GM15510 (cell line): ENCODE measurements around the gene ZDBF2.

ENCODE experiments used
- POLR2A ChIP-seq: IDR thresholded peaks from 3 replicates; pipeline ENCODE4 v1.6.1; 2011; ENCODE audit warnings: borderline replicate concordance; ENCODE audit not compliant: insufficient read length; ENCODE audit errors: extremely low read depth

Gene ZDBF2

GRCh38 chr2:206343144-206343543 lies 68.7 kb downstream of the ZDBF2 start:
- TF ChIP-seq POLR2A = no peak

GRCh38 chr2:206343816-206344215 lies 69.4 kb downstream of the ZDBF2 start:
- no peak for TF ChIP-seq POLR2A

DNA sequence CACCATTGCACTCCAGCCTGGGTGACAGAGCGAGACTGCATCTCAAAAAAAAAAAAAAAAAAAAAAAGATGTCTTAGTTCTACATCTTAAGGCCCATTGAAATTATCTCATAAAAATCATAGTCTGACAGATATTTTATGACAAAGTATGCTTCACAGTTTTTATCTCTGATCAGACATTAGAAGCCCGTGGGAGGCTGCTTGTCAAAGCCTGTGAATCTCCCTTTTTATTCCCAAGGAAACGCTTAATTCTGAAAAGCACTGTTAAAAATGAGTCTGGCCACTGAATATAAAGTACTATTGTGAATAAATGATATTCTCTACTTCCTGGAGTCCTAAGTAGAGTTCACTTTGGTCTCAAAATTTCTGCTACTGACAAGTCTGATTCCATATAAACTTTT lies 71.1 kb downstream of the ZDBF2 start:
- no peak for TF ChIP-seq POLR2A

DNA sequence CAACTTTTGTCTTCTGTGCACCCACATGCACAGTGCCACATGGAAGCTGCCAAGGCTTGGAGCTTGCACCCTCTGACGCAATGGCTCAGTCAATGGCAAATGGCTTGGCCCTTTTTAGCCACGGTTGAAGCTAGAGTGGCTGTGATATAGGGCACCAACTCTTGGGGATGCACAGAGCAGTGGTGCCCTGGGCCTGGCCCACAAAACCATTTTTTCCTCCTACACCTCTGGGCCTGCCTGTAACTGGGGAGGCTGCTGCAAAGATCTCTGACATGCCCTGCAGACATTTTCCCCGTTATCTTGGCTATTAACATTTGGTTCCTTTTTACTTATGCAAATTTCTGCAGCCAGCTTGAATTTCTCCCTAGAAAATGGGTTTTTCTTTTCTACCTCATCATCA lies 74.9 kb downstream of the ZDBF2 start:
- no peak for TF ChIP-seq POLR2A

DNA sequence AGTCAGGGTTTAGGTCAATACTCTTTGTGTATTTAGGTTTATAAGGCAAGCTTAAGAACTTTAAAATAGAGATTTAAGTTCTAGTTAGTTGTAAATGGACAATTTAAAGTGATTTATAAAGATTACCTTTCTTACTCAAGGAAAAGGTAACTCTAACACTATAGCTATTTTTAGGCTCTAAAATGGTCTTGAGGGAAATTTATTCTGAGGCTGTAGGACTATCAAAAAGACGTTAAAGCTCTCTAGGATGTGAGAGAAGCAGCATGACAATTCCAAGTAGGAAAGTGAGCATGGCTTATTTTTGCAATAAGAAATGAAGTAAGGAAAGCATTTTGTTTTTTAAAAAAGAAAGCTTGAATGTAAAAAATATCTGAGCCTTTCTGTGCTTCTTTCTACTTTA lies 78.1 kb downstream of the ZDBF2 start:
- no peak for TF ChIP-seq POLR2A

DNA sequence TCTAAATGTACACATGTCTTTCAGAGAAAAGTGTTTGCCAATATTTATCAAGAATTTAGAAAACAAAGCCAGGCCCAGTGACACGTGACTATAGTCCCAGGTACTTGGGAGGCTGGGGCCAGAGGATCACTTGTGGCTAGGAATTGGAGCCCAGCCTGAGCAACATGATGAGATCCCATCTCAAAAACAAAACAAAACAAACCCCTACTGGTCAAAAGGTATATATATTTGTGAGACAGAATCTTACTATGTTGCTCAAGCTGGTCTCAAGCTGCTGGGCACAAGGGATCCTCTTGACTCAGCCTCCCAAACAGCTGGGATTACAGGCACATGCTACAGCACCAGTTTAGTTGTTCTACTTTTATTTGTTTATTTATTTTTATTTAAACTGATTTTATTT lies 79.2 kb downstream of the ZDBF2 start:
- no peak for TF ChIP-seq POLR2A

DNA sequence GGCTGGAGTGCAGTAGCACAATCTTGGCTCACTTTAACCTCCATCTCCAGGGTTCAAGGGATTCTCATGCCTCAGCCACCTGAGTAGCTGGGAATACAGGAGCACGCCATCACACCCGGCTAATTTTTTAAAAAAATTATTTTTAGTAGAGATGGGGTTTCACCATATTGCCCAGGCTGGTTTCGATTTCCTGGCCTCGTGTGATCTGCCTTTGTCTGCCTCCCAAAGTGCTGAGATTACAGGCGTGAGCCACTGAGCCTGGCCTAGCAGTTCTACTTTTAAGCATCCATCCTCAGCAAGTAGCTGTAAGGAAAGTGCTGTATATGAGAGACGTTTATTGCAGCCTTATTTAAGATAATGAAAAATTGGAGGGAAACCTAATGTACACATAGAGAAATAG lies 79.7 kb downstream of the ZDBF2 start:
- no peak for TF ChIP-seq POLR2A

GRCh38 chr2:206361407-206362045 lies 87.1 kb downstream of the ZDBF2 start:
- no peak for TF ChIP-seq POLR2A
